Endometrial microvascular endothelial cells (primary cell): Measurements from ENCODE around the gene PRDM8. TPM values are rescaled to one million over a fixed set of nuclear protein-coding genes. Genes with fewer than 3 reads are reported as not detected.
"Not testable (repeated sequence)": the region's sequence is repeated elsewhere in the genome, so short reads cannot be mapped to it uniquely, and the experiment has no call there.

Source experiments
- in situ Hi-C: cut with HindIII; loops from 2 replicates; pipeline ENCODE4 v1.10.0; 2017; ENCODE audit warnings: low sequenced_read_pairs, low pct_unique_long_range_greater_than_20kb; ENCODE audit errors: inconsistent ontology term
- total RNA-seq: library from RNA; depleted of rRNA; stranded (reverse); fragments of >200 nt; gene quantifications from one replicate; pipeline ENCODE4 v1.2.3, GENCODE V29; 2015; ENCODE audit errors: inconsistent ontology term

PRDM8 gene
- total RNA-seq, 1 donor from 2014 or later: not detected

GRCh38 chr4:80247484-80247883 lies 50.2 kb downstream of the PRDM8 start:
- in situ Hi-C loops: not testable (repeated sequence)

DNA sequence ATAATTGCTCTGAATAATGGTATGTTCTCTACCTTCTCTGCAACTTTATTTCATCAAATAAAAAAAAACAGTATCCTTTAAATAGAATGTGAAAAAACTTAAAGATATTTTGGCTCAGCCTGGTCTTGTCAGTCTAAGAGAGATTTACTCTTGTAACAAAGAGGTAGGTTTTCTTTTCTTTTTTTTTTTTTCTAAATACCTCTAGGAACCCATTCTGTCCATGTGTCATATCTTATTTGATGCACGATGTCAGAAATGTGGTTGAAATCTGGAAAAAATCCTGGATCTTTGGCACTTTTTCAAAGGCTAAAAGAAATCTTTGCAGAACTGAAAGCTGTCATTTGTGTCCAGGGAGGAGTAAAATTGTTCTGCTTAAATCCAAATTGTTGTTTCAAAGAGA lies 51.8 kb downstream of the PRDM8 start:
- in situ Hi-C loops: no loop called here

DNA sequence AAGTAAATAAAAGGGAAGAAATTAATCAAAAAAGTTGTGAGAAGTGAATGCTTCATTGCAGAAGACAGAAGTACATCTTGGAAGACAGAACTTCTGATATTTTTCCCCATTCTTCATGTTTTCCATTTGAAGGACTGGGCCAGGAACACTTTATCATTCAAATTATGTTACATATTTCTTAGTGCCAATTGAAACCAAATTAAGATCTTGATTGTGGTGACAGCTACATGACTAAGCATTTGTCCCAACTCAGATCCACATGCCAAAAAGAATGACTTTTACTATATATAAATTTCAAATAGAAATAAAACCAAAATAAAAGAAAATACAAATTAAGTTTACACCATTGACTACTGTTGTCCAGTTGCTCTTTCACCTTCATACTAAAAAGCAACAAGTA lies 55.1 kb downstream of the PRDM8 start:
- in situ Hi-C loops: no loop called here

GRCh38 chr4:80252953-80253352 lies 55.6 kb downstream of the PRDM8 start:
- in situ Hi-C loops: no loop called here

GRCh38 chr4:80253510-80253909 lies 56.2 kb downstream of the PRDM8 start:
- in situ Hi-C loops: no loop called here

Other genes starting within 250 kb of the PRDM8 start
- gene ANTXR2, start 124.3 kb upstream of the PRDM8 start, total RNA-seq: 28.5 TPM
- gene FGF5, start 69.2 kb downstream of the PRDM8 start, total RNA-seq: 1.6 TPM
- not detected for gene CFAP299, start 138.2 kb downstream of the PRDM8 start, total RNA-seq